GM23248 (cell line): ENCODE results near the gene RYR3.

Source experiments
- EZH2 ChIP-seq: fragments of 200-600 bp; sonication (generic); IDR thresholded peaks from 2 replicates; pipeline ENCODE4 v1.6.1; 2018; ENCODE audit warnings: antibody characterized with exemption, mild to moderate bottlenecking; ENCODE audit not compliant: insufficient read depth, poor library complexity, severe bottlenecking
- EZH2phosphoT487 ChIP-seq: fragments of 200-600 bp; sonication (generic); IDR thresholded peaks from 2 replicates; pipeline ENCODE4 v1.6.1; 2018; ENCODE audit warnings: antibody characterized with exemption, moderate library complexity, mild to moderate bottlenecking, low read depth; ENCODE audit not compliant: insufficient read depth

DNA sequence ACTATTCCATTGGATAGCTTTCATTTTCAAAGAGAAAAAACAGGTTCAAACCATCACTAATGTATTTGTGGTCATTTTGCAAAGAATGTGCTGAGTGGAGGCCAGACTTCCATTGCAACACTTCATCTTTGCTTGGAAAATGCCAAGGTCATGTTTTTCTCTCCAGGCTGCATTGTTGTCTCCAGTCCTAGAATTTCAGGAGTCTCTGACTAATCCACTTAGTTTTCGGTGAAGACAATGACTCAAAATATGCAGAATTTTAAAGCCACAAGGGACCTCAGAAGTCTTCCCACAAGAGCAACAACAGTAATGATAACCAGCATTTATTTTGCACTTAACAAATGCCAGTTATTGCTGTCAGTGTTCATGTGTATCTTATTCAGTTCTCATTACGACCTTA lies 277.0 kb downstream of the RYR3 start:
- TF ChIP-seq EZH2 (no peak), EZH2phosphoT487 (peak; percentile 88)
